Measurements from ENCODE around the gene NOL6. TPM values are rescaled to one million over a fixed set of nuclear protein-coding genes. Genes with fewer than 3 reads are reported as not detected.

Gene NOL6
- total and polyA plus RNA-seq, 9 of the 15 experiments (the other 6 are each of a cell fraction or from before 2014, with no cell fraction given): 7.7 to 58.9 (median 27.0) TPM

- TF ChIP-seq IRF1 (CRISPR knock-in tag; IDR thresholded peaks at IDR 0.05; ENCODE audit: borderline replicate concordance): no peak
- no peak for TF ChIP-seq PPARD (CRISPR knock-in tag; IDR thresholded peaks at IDR 0.05)
- no peak for TF ChIP-seq ELF2 (CRISPR knock-in tag; IDR thresholded peaks at IDR 0.05)
- TF ChIP-seq UBTF (IDR thresholded peaks at IDR 0.05; ENCODE audit: borderline replicate concordance in 1 of 2, low read depth in 2 of 2, low read length in 2 of 2): no peak
- TF ChIP-seq ZNF785 (CRISPR knock-in tag; IDR thresholded peaks at IDR 0.05): no peak
- TF ChIP-seq TOE1 (IDR thresholded peaks at IDR 0.05; ENCODE audit: borderline replicate concordance): no peak
- TF ChIP-seq TOE1 (CRISPR knock-in tag; IDR thresholded peaks at IDR 0.05; ENCODE audit: borderline replicate concordance, low read depth): no peak
- TF ChIP-seq GTF2F1 (IDR thresholded peaks at IDR 0.05; ENCODE audit: low read depth, low read length): no peak
- no peak for TF ChIP-seq ZNF407 (IDR thresholded peaks at IDR 0.05; ENCODE audit: low read depth)
These were observed 34.0 kb downstream of the NOL6 start (continued) for GRCh38 chr9:33439731-33440130.
